ENCODE data around the gene KRTAP10-2. TPM values are rescaled to one million over a fixed set of nuclear protein-coding genes. Genes with fewer than 3 reads are reported as not detected.

Gene KRTAP10-2
- total and polyA plus RNA-seq, 7 donors = not detected

- Histone ChIP-seq H3K36me3 (no peaks in the 10 kb centered on the region), H3K9me3 (no peaks in the 10 kb centered on the region), H3K4me1 (no peaks in the 10 kb centered on the region), H3K27ac (no peak overlapping the region), H3K4me3 (no peak overlapping the region), H3K27me3 (no peaks in the 10 kb centered on the region)
- TF ChIP-seq POLR2AphosphoS5 (IDR thresholded peaks at IDR 0.05) = no peak
- no peak for TF ChIP-seq POLR2A (IDR thresholded peaks at IDR 0.05)
- TF ChIP-seq EP300 (IDR thresholded peaks at IDR 0.05) = no peak
- no peak for TF ChIP-seq CTCF (IDR thresholded peaks at IDR 0.05)
- DNase-seq = peak; percentile 32
- 80 to 91% methylated on average over 22 of the region's 22 CpGs for WGBS, 2 donors
- intact Hi-C loops (cut with DNase I) = no loop called here
Measured at GRCh38 chr21:44521301-44521927, 29.9 kb downstream of the KRTAP10-2 start.

- intact Hi-C loops (cut with DNase I) = no loop called here
- Histone ChIP-seq H3K27me3 (no peaks in the 10 kb centered on the region), H3K27ac (no peak overlapping the region), H3K4me1 (no peaks in the 10 kb centered on the region), H3K36me3 (no peaks in the 10 kb centered on the region), H3K9me3 (no peaks in the 10 kb centered on the region), H3K4me3 (no peak overlapping the region)
- 85 to 88% methylated on average over 31 of the region's 31 CpGs for WGBS, 2 donors
- DNase-seq = peak; percentile 49
- TF ChIP-seq POLR2A (IDR thresholded peaks at IDR 0.05) (no peak), CTCF (IDR thresholded peaks at IDR 0.05) (no peak), EP300 (IDR thresholded peaks at IDR 0.05) (no peak)
Measured at GRCh38 chr21:44520326-44521300, 30.7 kb downstream of the KRTAP10-2 start.

GRCh38 chr21:44519346-44520325, 31.7 kb downstream of the KRTAP10-2 start:
- H3K4me1 ChIP-seq = no peaks in the 10 kb centered on the region
- intact Hi-C loops (cut with DNase I) = no loop called here
- no peak overlapping the region for H3K27ac ChIP-seq
- no peak for DNase-seq
- no peak for TF ChIP-seq POLR2A (IDR thresholded peaks at IDR 0.05)
- no peak for TF ChIP-seq CTCF (IDR thresholded peaks at IDR 0.05)
- TF ChIP-seq EP300 (IDR thresholded peaks at IDR 0.05) = no peak
- no peak for TF ChIP-seq POLR2AphosphoS5 (IDR thresholded peaks at IDR 0.05)
- 83 to 89% methylated on average over 28 of the region's 28 CpGs for WGBS, 2 donors
- no peaks in the 10 kb centered on the region for H3K9me3 ChIP-seq
- H3K4me3 ChIP-seq = no peak overlapping the region
- no peaks in the 10 kb centered on the region for H3K27me3 ChIP-seq
- no peaks in the 10 kb centered on the region for H3K36me3 ChIP-seq

- TF ChIP-seq EP300 (IDR thresholded peaks at IDR 0.05) (no peak), POLR2AphosphoS5 (IDR thresholded peaks at IDR 0.05) (no peak), POLR2A (IDR thresholded peaks at IDR 0.05) (no peak), CTCF (IDR thresholded peaks at IDR 0.05) (no peak)
- Histone ChIP-seq H3K4me1 (no peaks in the 10 kb centered on the region), H3K27ac (no peak overlapping the region), H3K36me3 (no peaks in the 10 kb centered on the region), H3K9me3 (no peaks in the 10 kb centered on the region), H3K4me3 (no peak overlapping the region), H3K27me3 (no peaks in the 10 kb centered on the region)
- intact Hi-C loops (cut with DNase I) = no loop called here
- DNase-seq = no peak
- 72 to 82% methylated on average over 12 of the region's 12 CpGs for WGBS, 2 donors
Measured at GRCh38 chr21:44518686-44519085, 32.6 kb downstream of the KRTAP10-2 start.

Data from sigmoid colon (tissue), 7 donors.